HEK293 (cell line): ENCODE results near the gene RAB3B.
"Not testable (repeated sequence)": the region's sequence is repeated elsewhere in the genome, so short reads cannot be mapped to it uniquely, and the experiment has no call there.

ENCODE experiments used
- CTCF ChIA-PET: fragments of 350-600 bp; formaldehyde crosslinking; extraction: SDS; loops from one replicate; lab custom pipeline; 2021; ENCODE audit warnings: antibody characterized with exemption; lab: Yijun Ruan, JAX
- POLR2A ChIA-PET: fragments of 300-600 bp; formaldehyde crosslinking; extraction: SDS; loops from one replicate; lab custom pipeline; 2020; ENCODE audit warnings: antibody characterized with exemption, inconsistent platforms; lab: Yijun Ruan, JAX
- H3K27ac ChIP-seq: fragments of 200-500 bp; sonication (Bioruptor generic); 2 replicates; pipeline ENCODE4 v1.5.1; 2014; ENCODE audit warnings: low read depth, low read length, control low read depth, inconsistent platforms; ENCODE audit errors: extremely low read depth
- H3K36me3 ChIP-seq, 2 experiments: fragments of 200-500 bp in 1 of 2; sonication (Bioruptor generic) in 1 of 2; 1 replicate in 1 of 2; 2 replicates in 1 of 2; pipeline ENCODE4 v1.5.1; 2014 to 2017; ENCODE audit warnings: inconsistent platforms in 2 of 2, low read length in 2 of 2; ENCODE audit not compliant: control insufficient read depth in 2 of 2, insufficient read depth in 1 of 2
- H3K4me1 ChIP-seq: fragments of 200-500 bp; sonication (Bioruptor generic); 2 replicates; pipeline ENCODE4 v1.5.1; 2014; ENCODE audit warnings: mild to moderate bottlenecking, low read length, inconsistent platforms; ENCODE audit not compliant: control insufficient read depth, insufficient read depth
- H3K4me3 ChIP-seq: 2 replicates; pipeline ENCODE4 v1.5.1; 2011; ENCODE audit warnings: low read depth, mild to moderate bottlenecking, control low read depth, low read length, moderate library complexity
- H3K9me3 ChIP-seq: fragments of 200-500 bp; sonication (Bioruptor generic); 2 replicates; pipeline ENCODE4 v1.5.1; 2014; ENCODE audit warnings: low read depth, low read length, inconsistent platforms; ENCODE audit not compliant: control insufficient read depth, insufficient read depth
- BCL11A ChIP-seq: fragments of 450-650 bp; formaldehyde crosslinking; IDR thresholded peaks from 2 replicates; pipeline ENCODE4 v1.5.1; 2016; ENCODE audit warnings: low read depth, missing biosample characterization, missing genetic modification characterization
- IKZF3 ChIP-seq: fragments of 450-650 bp; IDR thresholded peaks from 2 replicates; pipeline ENCODE4 v1.5.0; 2018; ENCODE audit warnings: missing biosample characterization, mild to moderate bottlenecking, missing genetic modification characterization, moderate library complexity
- MZF1 ChIP-seq: fragments of 450-650 bp; formaldehyde crosslinking; IDR thresholded peaks from 2 replicates; pipeline ENCODE4 v1.5.1; 2017; ENCODE audit warnings: missing biosample characterization, missing genetic modification characterization, borderline replicate concordance
- OSR2 ChIP-seq: fragments of 450-650 bp; formaldehyde crosslinking; IDR thresholded peaks from 2 replicates; pipeline ENCODE4 v1.5.1; 2016; ENCODE audit warnings: missing biosample characterization, missing genetic modification characterization
- WT1 ChIP-seq: fragments of 450-650 bp; formaldehyde crosslinking; IDR thresholded peaks from 2 replicates; pipeline ENCODE4 v1.5.1; 2016; ENCODE audit warnings: missing biosample characterization, missing genetic modification characterization
- ZBTB17 ChIP-seq: fragments of 450-650 bp; formaldehyde crosslinking; IDR thresholded peaks from 2 replicates; pipeline ENCODE4 v1.5.1; 2016; ENCODE audit warnings: missing biosample characterization, missing genetic modification characterization
- ZFP3 ChIP-seq: fragments of 450-650 bp; formaldehyde crosslinking; IDR thresholded peaks from 2 replicates; pipeline ENCODE4 v1.5.1; 2016; ENCODE audit warnings: low read depth, missing biosample characterization, missing genetic modification characterization
- ZFP69B ChIP-seq: fragments of 450-650 bp; formaldehyde crosslinking; IDR thresholded peaks from 2 replicates; pipeline ENCODE4 v1.5.1; 2016; ENCODE audit warnings: missing biosample characterization, missing genetic modification characterization
- ZNF341 ChIP-seq: fragments of 450-650 bp; formaldehyde crosslinking; IDR thresholded peaks from 2 replicates; pipeline ENCODE4; 2016; ENCODE audit warnings: low read depth, missing biosample characterization, missing genetic modification characterization
- ZNF548 ChIP-seq: fragments of 450-650 bp; formaldehyde crosslinking; IDR thresholded peaks from 2 replicates; pipeline ENCODE4 v1.5.1; 2016; ENCODE audit warnings: missing biosample characterization, missing genetic modification characterization
- ZNF600 ChIP-seq: fragments of 450-650 bp; formaldehyde crosslinking; IDR thresholded peaks from 2 replicates; pipeline ENCODE4 v1.5.1; 2016; ENCODE audit warnings: missing biosample characterization, missing genetic modification characterization
- ZNF670 ChIP-seq: fragments of 450-650 bp; formaldehyde crosslinking; IDR thresholded peaks from 2 replicates; pipeline ENCODE4 v1.5.1; 2016; ENCODE audit warnings: missing biosample characterization, missing genetic modification characterization, low read depth
- ZXDB ChIP-seq: fragments of 450-650 bp; formaldehyde crosslinking; IDR thresholded peaks from 2 replicates; pipeline ENCODE4 v1.5.1; 2016; ENCODE audit warnings: missing biosample characterization, missing genetic modification characterization
- TF ChIP-seq, protein P1 (sequence below): fragments of 450-650 bp; formaldehyde crosslinking; IDR thresholded peaks from 2 replicates; pipeline ENCODE4 v1.5.1; 2016; ENCODE audit warnings: missing biosample characterization, missing genetic modification characterization
- TF ChIP-seq, protein P2 (sequence below): fragments of 450-650 bp; formaldehyde crosslinking; IDR thresholded peaks from 2 replicates; pipeline ENCODE4 v1.5.1; 2016; ENCODE audit warnings: missing biosample characterization, missing genetic modification characterization
- TF ChIP-seq, protein P3 (sequence below): fragments of 450-650 bp; formaldehyde crosslinking; IDR thresholded peaks from 2 replicates; pipeline ENCODE4 v1.5.1; 2017; ENCODE audit warnings: missing biosample characterization, mild to moderate bottlenecking, missing genetic modification characterization, moderate library complexity

Gene RAB3B

DNA sequence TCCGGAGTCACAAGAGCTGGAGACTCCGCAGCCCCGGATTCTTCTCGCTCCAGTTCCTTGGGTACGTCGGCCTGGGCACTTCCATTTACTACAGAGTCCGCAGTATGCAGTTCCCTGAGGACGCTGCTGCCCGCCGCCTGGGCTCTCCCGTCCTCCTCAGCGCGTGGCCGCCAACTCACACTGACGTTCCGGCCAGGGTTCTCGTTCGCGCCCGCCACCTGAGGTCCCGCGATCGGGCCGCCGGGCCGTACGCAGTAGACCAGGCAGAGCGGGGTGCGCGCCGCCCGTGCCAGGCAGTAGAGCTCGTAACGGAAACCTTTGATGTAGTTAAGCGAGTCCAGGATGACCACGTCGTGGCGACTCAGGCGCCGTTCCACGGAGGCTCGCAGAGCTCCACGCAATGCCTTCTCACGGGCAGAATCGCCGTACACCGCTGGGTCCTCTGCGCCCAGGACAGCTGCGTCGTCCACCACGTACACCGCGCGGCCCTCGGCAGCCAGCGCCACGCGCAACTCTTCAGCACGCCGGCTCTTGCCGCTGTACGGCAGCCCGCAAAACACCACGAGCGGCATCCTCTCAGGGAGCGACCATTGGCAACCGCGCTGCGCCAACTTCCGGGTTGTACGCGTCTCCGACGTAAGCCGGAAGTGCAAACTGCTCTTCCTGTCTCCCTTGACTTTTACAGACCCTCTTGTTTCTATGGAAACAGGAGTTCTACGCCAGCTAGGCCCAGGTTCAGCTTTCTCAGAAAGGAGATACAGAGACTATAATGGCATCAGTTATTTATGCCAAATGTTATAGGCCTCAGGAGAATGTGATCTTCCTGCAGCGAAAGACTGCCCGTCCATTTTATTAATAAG, 42.9 kb upstream of the RAB3B start, which contains the start of gene KTI12 (continued):
- TF ChIP-seq, protein P1, sequence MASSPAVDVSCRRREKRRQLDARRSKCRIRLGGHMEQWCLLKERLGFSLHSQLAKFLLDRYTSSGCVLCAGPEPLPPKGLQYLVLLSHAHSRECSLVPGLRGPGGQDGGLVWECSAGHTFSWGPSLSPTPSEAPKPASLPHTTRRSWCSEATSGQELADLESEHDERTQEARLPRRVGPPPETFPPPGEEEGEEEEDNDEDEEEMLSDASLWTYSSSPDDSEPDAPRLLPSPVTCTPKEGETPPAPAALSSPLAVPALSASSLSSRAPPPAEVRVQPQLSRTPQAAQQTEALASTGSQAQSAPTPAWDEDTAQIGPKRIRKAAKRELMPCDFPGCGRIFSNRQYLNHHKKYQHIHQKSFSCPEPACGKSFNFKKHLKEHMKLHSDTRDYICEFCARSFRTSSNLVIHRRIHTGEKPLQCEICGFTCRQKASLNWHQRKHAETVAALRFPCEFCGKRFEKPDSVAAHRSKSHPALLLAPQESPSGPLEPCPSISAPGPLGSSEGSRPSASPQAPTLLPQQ: peak; percentile 26; the same call in 1 of the 2 replicates

DNA sequence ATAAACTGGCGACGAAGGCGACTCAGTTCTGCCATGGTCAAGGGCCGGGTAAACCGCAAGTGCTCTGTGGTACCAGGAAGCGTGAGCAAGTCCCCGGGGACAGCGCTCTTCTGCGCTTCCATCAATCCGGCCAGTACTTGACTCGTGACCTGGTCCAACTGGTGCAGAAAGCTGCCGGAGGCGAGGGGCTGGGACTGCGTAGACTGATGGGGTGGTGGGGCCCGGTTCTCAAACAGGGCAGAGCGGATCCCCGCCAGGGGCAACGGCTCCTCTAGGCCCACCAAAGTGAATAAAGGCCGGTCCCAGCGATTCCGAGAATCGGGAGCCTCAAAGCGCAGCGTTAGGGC, 42.3 kb upstream of the RAB3B start:
- no peaks in the 10 kb centered on the region for H3K9me3 ChIP-seq
- H3K4me1 ChIP-seq: no peaks in the 10 kb centered on the region
- POLR2A ChIA-PET: interaction anchor here (1.3 to 3.3 kb wide), 2 partner anchors 20 to 23 kb away, joined by 4 to 30 read pairs; partner anchors contain the start of genes BTF3L4 and TXNDC12
- TF ChIP-seq MZF1 (no peak), ZNF600 (tag by site-specific recombination) (0 out of 2 replicates have a peak, but pooled peaks have one; percentile 20), ZFP3 (tag by site-specific recombination) (no peak), ZXDB (tag by site-specific recombination) (no peak), ZFP69B (tag by site-specific recombination) (peak; percentile 43; the same call in 1 of the 2 replicates), BCL11A (tag by site-specific recombination) (peak; percentile 88), ZNF341 (tag by site-specific recombination) (peak; percentile 70)
- TF ChIP-seq, protein P1: 0 out of 2 replicates have a peak, but pooled peaks have one; percentile 29
- TF ChIP-seq, protein P2, sequence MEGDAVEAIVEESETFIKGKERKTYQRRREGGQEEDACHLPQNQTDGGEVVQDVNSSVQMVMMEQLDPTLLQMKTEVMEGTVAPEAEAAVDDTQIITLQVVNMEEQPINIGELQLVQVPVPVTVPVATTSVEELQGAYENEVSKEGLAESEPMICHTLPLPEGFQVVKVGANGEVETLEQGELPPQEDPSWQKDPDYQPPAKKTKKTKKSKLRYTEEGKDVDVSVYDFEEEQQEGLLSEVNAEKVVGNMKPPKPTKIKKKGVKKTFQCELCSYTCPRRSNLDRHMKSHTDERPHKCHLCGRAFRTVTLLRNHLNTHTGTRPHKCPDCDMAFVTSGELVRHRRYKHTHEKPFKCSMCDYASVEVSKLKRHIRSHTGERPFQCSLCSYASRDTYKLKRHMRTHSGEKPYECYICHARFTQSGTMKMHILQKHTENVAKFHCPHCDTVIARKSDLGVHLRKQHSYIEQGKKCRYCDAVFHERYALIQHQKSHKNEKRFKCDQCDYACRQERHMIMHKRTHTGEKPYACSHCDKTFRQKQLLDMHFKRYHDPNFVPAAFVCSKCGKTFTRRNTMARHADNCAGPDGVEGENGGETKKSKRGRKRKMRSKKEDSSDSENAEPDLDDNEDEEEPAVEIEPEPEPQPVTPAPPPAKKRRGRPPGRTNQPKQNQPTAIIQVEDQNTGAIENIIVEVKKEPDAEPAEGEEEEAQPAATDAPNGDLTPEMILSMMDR (tag by site-specific recombination): 0 out of 2 replicates have a peak, but pooled peaks have one; percentile 26
- TF ChIP-seq, all 188 proteins: peak for 6
- Histone ChIP-seq H3K4me3 (peak overlapping the region; percentile 88), H3K36me3 (peaks cover 0 to 19% of the 10 kb centered on the region in 2 experiments; a peak in 2 of 3 replicates), H3K27ac (peak overlapping the region; percentile 58; the same call in 1 of the 2 replicates)
- CTCF ChIA-PET: no interaction called here

DNA sequence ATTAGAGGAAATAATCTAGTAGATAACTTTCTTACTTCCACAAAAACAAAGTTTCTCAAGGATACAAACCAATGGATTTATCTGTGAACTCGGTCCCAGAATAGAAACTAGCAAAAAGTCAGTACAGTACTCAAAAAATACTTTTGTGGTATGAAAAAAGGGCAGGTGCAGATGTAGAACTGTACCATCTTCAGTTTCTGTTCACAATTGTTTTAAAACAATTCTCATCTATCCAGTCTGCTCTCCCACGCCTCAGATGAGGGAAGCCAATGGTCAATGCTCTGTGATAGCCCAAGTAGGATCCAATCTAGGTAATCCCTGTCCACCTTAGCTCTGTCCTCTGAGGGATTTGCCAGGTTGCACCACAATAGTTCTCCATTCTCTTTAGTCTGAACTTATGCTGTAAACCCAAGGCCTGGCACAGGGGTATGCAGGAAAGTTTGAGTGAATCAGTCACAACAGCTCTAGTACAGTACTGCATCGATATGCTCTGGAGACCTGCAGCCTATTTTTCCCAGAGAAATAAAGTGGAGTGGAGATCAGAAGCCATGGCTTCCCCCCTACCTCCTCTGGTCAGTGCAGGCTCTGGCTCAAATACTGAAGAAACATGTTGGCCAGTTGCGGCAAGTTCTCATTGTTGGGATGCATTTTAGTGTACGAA, 41.8 kb upstream of the RAB3B start:
- CTCF ChIA-PET: no interaction called here
- H3K27ac ChIP-seq: peak overlapping the region; percentile 58; the same call in 1 of the 2 replicates

DNA sequence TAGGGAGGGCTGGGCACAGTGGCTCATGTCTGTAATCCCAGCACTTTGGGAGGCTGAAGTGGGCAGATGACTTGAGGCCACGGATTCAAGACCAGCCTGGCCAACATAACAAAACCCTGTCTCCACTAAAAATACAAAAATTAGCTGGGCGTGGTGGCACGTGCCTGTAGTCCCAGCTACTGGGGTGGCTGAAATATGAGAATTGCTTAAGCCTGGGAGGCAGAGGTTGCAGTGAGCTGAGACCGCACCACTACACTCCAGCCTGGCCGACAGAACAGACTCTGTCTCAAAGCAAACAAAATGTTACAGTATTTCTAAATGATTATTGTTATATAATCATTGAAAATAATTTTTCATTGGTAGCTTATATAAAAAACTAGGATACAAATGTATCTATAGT, 38.3 kb upstream of the RAB3B start:
- CTCF ChIA-PET: interaction anchor here (0.5 kb wide), 1 partner anchor 395 kb away, joined by 3 read pairs; no protein-coding TSS in a partner anchor
- H3K9me3 ChIP-seq, H3K4me1 ChIP-seq, H3K4me3 ChIP-seq, H3K27ac ChIP-seq: not testable (repeated sequence)
- peaks cover 12 to 43% of the 10 kb centered on the region in 2 experiments; a peak in 2 of 3 replicates for H3K36me3 ChIP-seq
- POLR2A ChIA-PET: interaction anchor here (1.2 kb wide), 1 partner anchor 28 kb away, joined by 3 read pairs; the partner anchor contains the start of gene BTF3L4
- TF ChIP-seq OSR2 (tag by site-specific recombination): peak; percentile 88
- TF ChIP-seq, protein P3, sequence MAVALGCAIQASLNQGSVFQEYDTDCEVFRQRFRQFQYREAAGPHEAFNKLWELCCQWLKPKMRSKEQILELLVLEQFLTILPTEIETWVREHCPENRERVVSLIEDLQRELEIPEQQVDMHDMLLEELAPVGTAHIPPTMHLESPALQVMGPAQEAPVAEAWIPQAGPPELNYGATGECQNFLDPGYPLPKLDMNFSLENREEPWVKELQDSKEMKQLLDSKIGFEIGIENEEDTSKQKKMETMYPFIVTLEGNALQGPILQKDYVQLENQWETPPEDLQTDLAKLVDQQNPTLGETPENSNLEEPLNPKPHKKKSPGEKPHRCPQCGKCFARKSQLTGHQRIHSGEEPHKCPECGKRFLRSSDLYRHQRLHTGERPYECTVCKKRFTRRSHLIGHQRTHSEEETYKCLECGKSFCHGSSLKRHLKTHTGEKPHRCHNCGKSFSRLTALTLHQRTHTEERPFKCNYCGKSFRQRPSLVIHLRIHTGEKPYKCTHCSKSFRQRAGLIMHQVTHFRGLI: peak; percentile 66; the same call in 1 of the 2 replicates
- 0 out of 2 replicates have a peak, but pooled peaks have one; percentile 11 for TF ChIP-seq ZNF600 (tag by site-specific recombination)
- TF ChIP-seq, all 188 proteins: peak for 3; not testable (repeated sequence) for 185

More for the DNA sequence above, 41.8 kb upstream of the RAB3B start:
- POLR2A ChIA-PET: interaction anchor here (3.3 kb wide), 1 partner anchor 23 kb away, joined by 30 read pairs; the partner anchor contains the start of genes BTF3L4 and TXNDC12
- H3K4me1 ChIP-seq: no peaks in the 10 kb centered on the region
- H3K4me3 ChIP-seq: peak overlapping the region; percentile 88
- peaks cover 0 to 20% of the 10 kb centered on the region in 2 experiments; a peak in 2 of 3 replicates for H3K36me3 ChIP-seq
- H3K9me3 ChIP-seq: no peaks in the 10 kb centered on the region
- no peak for TF ChIP-seq ZNF548 (tag by site-specific recombination)
- TF ChIP-seq IKZF3 (tag by site-specific recombination): no peak
- no peak for TF ChIP-seq ZNF670 (tag by site-specific recombination)
- peak; percentile 85 for TF ChIP-seq ZBTB17
- TF ChIP-seq WT1: no peak
